Fibroblast of mammary gland (primary cell): ENCODE data around the gene NUDCD2.
A peak's percentile ranks its signal among the peaks of the same experiment; 100 is the strongest.

Experiments
- DNase-seq: peaks from one replicate; pipeline ENCODE4 v3.0.0-alpha.2; 2010; ENCODE audit warnings: low read depth
- H3K4me3 ChIP-seq: 2 replicates; pipeline ENCODE4 v1.5.1; 2011; ENCODE audit warnings: low read depth, mild to moderate bottlenecking, low read length, moderate library complexity; ENCODE audit not compliant: control insufficient read depth
- CTCF ChIP-seq: conservative IDR thresholded peaks from 2 replicates; pipeline ENCODE4 v1.5.1; 2011; ENCODE audit warnings: low read depth, low read length, inconsistent platforms; ENCODE audit not compliant: control insufficient read depth, insufficient read depth

Gene NUDCD2

GRCh38 chr5:163447191-163447590 lies 12.7 kb downstream of the NUDCD2 start:
- DNase-seq = no peak
- no peak overlapping the region for H3K4me3 ChIP-seq
- TF ChIP-seq CTCF = no peak

GRCh38 chr5:163445345-163445744 lies 14.6 kb downstream of the NUDCD2 start:
- no peak for DNase-seq
- no peak overlapping the region for H3K4me3 ChIP-seq
- no peak for TF ChIP-seq CTCF

- no peak for DNase-seq
- no peak for TF ChIP-seq CTCF
- H3K4me3 ChIP-seq = no peak overlapping the region
Measured at GRCh38 chr5:163444526-163444925, 15.4 kb downstream of the NUDCD2 start.

GRCh38 chr5:163440954-163441353 lies 18.9 kb downstream of the NUDCD2 start:
- no peak for TF ChIP-seq CTCF
- no peak overlapping the region for H3K4me3 ChIP-seq
- DNase-seq = no peak

GRCh38 chr5:163439092-163439425 lies 20.8 kb downstream of the NUDCD2 start:
- DNase-seq = peak; percentile 41
- peak overlapping the region; percentile 92 for H3K4me3 ChIP-seq
- TF ChIP-seq CTCF = no peak

GRCh38 chr5:163437309-163438182 lies 22.4 kb downstream of the NUDCD2 start, which contains the start of gene CCNG1:
Gene CCNG1 (plus strand): TSS chr5:163437595. CDS start chr5:163439257, 1,662 bp downstream.
- peak; percentile 95 for DNase-seq
- TF ChIP-seq CTCF = no peak
- peak within 1 kb of the TSS; percentile 92 for H3K4me3 ChIP-seq
